Stimulated activated naive CD4-positive, alpha-beta T cell (primary cell): ENCODE results near the gene IZUMO4.

Source experiments
- DNase-seq, 6 experiments: peaks; one replicate each; lab custom pipeline; 2025; lab: John Stamatoyannopoulos, UW

Gene IZUMO4

DNA sequence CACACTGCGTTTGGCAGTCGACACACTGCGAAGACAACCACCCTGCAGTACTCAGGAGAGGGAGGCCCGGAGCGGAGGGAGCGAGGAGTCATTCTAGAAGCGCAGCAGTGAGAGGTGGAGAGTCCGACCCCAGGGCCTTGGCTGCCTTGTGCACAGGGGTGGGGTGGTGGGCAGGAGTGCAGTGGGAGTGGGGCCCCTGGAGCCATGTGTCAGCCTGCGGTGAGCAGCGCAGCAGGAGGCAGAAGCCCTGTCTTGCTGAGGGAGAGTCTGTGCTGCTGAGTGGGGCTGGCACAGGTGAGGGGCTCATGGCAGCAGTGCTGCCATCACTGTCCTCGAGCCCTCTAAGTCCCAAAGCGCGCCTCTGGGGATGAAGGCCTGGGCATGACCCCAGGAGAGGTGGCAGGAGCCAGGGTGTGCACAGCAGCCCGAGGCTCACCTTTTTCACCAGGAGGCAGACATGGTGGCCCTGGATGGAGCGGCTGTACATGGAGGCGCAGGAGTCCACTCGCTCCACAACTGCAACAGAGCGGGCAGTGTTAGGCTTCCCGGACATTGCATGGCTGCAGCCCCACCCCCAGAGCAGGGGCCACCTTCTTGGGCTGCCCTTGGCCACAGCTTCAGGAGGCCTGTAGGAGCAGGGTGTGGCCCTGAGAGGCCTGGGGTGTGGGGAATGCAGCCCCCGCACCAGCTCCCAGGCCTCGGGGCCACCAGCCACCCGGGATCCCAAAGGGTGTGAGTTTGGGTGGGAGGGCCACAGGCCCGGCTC, 11.7 kb downstream of the IZUMO4 start:
- no peak for DNase-seq

DNA sequence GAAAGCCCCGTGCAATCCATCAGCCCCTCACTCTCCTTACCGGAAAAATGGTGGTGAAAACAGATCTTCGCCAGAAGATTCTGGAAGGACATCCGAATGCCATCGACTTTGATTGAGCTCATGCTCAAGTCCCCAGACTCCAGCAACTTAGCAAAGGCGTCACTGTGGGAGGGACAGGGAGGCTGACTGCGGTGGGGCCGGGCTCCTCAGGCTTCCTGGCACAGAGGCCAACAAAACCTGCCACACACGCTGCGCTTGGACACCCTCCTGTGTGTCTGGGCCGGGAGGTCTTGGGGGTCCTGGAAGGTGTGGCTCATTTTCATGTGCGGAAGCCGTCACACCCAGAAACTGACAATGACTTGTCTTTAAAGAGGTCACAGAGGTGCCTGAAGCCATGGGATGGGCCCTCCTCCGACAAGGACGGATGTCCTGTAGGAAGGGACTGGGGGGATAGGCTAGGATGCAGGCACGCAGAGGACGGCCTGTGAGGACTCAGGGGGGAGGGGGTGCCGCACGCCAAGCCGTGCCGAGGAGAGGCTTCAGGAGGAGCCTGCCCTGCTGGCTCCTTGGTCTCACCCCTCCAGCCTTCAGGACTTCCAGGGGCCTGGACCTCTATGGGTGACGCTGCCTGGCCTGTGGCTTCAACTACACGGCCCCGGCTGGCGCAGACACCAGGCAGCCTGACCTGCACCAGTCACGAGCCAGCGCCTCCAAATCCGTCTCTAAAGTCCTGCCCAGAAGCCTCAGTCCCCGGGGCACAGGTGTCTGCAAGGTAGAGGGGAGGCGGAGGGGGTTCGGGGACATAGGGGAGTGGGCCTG, 12.5 kb downstream of the IZUMO4 start:
- DNase-seq: no peak

DNA sequence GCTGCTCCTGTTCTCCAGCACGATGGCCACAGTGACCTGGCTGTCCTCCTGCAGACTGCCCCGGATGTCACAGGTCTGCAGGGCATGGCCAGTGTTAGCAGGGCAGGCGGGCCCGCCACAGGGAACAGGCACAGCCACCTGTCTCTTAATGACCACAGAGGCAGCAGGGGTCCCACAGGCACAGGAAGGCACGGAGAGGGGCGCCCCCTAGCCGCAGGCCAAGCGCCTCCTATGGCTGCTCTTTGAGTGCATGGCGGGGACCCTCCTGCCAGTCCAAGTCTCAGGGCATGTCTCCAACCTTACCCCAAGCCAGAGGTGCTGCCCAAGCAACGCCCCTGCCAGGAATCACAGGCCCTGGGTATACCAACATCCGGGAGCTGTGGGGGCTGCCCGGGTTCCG, 14.1 kb downstream of the IZUMO4 start:
- DNase-seq: no peak

DNA sequence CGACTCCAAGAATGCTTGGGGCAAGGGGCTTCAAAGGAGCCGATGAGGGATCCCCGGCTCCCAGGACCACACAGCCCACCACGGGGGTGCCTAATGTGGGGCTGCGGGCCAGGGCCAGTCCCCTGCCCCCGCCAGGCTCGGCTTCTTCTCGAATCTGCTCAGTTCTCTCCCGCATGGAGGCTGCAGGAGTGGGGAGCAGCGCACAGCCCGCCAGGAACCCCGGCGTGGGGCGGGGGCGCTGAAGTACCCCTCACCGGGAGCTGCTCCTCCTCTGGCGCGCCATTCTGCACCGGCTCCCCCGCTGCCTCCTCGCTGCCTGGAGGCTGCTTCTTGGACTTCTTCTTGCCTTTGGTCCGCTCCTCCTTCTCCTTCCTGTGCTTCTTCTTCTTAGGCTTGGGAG, 14.7 kb downstream of the IZUMO4 start:
- DNase-seq: no peak

DNA sequence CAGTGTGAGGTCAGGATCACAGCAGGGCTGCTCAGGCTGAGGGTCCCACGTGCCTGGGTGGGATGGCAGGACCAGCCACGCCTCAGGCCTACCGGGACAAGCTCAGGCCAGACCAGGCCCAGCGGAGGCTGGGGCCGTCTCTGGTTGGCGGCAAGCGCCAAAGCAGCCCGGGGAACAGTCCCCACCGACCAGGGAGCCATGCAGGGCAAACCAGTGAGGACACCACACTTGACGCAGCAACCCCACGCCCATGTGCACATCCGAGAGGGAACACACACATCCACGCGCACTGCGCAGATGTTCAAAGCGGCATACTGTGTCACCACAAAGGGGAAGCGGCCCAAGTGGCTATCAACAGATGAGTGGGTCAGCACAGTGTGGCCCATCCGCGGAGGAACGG, 15.2 kb downstream of the IZUMO4 start:
- no peak for DNase-seq

DNA sequence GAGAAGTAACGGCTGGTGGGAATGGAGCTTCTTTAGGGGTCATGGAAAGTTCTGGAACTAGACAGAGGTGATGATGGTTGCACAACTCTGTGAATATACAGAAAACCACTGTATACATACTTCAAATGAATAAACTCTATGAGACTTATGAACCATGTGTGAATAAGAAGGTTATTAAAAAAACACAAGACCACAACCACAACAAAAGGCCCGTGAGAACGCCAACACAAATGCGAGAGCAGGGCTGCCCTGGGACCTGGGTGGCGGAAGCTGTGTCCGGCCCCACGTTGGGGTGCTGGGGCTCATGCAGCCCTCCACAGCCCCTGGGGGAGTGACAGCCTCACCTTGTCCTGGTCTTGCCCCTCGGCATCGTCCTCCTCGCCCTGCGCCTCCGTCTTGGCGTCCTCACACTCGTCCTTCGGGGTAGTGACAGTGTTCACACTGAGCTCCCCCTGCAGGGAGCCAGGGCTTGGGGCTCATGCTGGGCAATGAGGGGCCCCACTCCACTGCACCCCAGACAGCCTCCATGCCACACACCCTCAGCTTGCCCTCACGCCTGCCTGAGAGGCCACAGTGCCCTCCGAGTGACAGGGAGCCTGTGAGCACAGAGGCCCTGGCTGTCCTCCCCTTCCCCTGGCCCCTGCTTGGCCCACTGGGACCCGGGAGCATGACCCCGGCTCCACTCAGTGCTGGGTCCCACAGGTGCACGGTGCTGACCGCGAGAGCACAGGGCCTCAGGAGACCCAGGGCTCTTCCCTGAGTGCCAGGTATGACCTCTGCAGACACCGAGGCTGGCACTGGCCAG, 16.0 kb downstream of the IZUMO4 start:
- DNase-seq: no peak

DNA sequence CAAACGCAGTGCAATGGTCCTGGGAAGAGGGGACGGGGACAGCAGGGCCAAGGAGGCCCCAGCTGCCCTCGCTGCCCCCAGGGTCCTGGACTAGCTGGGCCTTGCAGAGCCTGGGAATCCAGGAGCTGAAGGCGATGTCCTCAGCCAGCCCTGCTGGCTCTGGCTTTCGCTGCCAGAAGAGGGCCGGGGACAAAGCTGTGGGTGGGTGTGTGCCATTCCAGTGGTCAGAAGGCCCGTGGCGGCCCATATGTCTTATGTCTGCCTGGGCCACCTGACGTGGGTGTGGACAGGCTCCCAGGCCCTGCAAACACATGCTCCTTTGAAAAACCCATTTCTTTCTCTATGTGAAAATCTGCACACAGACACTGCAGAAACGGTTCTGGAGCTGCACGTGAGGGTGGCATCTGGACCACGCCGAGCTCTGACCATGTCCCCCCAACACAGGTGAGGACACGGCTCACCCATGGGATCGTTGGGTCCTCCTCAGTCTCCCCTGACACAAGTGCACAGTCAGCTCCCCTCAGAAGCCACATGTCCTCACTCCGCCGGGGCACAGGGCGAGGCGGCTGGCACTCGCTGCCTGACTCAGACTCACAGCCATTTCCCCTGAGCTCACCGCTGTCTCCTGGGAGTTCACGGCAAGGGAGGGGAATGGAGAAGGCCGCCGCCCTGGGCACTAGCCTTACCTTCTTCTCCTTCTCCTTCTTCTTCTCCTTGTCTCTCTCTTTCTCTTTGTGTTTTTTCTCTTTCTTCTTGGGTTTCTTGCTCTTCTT, 16.9 kb downstream of the IZUMO4 start:
- DNase-seq: no peak

DNA sequence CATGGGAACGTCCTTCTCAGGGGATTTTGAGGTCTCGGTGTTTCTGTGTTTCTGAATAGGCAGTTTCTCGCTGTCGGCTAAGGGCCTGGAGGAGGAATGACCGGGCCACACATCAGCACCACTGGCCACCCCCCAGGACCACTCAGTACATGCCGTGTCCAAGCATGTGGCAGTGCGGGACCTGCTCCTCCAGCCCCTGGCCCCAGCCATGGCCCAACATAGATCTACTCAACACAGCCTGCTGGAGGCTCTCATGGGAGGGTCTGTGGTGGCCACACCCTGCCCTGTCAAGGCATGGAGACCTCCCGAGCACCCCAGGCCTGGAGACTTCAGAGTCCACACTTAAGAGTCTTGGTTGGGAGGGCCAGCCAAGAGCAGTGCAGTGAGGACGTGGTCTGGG, 17.5 kb downstream of the IZUMO4 start:
- DNase-seq: no peak

DNA sequence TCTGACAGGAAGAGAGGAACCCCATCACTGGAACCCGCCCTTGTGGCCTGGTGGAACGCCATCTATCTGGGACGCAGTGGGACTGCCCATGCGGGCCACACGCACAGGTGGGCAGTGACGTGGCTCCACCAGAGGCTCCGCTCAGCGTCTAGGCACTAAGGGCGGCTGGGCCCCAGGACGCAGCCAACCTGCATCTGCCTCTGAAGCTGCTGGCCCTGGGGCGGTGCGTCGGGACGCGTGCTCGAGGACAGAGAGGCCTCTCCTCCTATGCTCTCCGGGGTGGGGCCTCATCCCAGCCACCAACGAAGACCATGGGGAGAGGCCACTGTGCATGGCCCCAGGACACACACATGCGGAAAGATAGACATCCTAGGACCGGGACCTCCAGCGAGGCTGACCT, 18.1 kb downstream of the IZUMO4 start:
- no peak for DNase-seq

DNA sequence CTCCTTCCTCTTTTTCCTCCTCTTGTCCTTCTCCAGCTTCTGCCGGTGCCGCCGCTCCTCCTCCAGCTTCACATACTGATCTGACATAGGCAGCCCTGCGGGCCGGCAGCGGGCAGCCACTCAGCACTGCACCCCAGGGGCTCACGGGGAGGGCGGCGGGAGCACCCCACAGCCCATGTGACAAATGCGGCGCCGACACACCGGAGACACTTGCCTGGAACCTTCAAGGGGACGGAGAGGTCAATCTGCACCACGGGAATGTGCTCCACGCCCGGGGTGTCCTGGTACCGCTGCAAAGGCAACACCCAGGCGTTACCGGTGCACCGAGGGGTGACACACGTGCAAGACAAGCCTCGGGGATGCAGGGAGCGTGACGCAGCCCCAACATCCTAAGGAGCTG, 18.6 kb downstream of the IZUMO4 start:
- DNase-seq: no peak

DNA sequence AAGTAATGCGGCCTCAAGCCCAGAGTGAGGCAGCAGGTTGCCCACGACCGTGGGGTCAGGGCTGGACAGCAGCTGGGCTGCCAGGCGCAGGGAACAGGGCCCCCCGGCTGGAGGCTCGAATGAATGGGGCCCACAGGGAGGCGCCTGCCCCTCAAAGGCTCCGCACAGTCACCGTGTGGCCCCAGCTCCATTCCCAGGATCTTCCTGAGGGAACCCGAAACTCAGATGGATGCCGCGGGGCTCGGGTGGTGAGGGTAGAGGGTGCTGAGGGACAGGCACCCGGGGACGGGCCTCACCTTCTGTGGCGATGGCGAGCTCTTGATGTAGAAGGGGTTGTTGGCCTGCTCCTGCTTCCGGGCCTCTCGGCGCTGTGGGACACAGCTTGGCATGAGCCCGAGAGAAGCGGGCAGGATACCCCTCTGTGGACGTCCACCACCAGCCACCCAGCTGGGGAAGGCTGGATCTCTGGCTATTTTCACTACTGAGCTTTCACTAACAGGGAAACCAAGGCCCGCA, 19.3 kb downstream of the IZUMO4 start:
- DNase-seq: no peak

DNA sequence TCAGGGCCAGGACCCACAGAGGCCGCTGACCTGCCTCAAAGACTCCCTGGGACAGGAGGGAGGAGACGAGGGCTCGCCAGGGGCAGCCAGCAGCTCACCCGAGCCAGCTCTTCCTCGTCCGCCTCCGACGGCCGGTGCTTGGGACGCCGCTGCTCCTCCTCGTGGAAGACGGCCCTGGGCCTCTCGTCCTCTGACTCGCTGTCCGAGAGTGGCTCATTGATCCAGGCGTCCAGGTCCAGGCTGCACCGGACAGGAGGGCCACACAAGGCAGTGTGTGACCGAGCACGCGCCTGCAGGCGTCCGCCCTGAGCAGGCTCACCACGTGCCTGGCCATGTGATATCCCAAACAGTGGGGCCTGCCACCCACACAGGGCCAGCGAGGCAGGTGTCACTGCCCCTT, 19.8 kb downstream of the IZUMO4 start:
- DNase-seq: no peak

DNA sequence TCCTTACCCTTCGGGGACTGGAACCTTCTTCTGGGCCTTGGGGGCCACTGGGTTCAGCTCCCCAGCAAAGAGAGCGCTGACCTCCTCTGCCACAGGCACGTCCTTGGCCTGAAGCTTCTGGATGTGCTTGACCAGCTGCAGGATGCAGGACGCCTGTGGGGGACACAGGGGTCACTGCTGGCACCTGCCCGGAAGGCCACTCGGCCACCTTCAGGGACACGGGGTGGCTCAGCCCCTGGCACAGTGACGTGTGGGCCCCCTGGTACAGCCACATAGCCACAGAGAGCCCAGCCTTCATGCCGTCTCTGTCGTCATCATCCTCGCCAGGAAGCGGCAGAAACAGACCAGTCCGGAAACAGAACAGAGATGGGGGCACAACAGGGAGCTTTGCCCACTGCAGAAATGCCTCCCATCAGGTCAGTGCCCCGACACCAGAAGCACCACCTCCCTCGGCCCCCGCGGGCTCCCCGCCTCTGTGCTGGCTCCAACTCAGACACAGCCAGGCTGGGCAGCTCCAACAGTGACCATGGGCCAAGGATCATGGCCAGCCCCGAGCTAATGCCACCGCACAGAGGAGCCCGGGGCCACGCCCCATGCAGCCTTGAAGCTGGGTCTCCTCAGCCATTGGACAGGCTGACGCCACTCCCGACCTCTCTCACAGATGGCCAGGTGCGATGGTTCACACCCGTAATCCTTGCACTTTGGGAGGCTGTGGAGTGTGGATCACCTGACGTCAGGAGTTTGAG, 20.7 kb downstream of the IZUMO4 start:
- no peak for DNase-seq

DNA sequence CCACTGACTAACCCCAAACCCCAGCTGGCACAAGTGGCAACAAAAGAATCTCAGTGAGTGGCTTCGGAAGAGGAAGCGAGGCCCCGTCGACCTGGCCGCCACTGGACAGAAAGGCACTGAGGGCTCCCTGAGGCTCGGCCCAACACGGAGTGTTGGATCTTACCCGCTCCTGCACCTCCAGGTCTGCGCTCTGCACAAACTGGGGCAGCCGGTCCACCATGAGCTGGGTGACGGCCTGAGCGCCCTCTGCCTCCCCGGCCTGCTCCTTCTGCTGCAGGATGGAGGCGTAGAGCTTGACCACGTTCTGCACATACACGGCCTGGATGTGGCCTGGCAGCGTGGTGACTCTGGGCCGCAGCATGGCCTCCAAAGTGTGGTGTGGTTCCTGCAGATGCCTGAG, 21.7 kb downstream of the IZUMO4 start:
- no peak for DNase-seq

DNA sequence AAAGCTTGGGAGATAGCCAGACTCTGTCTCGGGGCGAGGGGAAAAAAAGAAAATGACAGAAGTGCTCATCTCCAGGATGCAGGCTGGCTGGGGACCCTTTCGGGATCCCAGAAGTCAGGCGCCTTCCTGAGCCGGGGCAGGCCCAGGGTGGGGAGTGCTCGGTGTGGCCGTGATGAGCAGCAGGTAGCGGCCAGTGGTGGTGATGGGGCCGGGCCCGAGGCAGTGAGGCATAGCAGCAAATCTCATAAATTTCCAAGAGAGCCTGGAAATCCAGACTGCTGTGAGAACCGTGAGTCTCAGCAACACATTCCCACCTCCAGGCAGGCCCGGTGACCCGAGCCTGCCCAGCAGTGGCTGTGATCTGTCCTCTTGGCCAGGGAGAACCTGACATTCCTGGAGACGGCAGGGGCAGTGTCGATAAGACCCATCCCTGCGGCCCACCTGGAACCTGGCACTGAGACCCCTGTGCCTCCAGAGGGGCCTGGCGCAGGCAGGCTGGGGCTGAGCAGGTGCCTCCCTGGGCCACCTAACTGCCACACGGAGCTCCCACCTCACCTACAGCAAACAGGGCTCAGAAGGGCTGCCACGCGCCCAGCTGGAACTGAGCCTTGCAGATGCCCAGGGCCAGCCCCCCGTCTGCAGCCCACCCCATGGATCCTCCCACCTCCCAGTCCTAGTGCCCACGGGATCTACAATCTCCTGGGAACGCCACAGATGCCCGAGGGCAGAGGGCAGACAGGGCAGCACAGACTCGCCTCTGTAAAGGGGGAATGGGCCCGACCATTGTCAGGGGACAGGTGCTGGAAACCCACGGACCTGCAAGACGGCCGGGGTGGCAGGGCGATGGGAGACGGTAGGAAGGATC, 23.4 kb downstream of the IZUMO4 start:
- DNase-seq: no peak

DNA sequence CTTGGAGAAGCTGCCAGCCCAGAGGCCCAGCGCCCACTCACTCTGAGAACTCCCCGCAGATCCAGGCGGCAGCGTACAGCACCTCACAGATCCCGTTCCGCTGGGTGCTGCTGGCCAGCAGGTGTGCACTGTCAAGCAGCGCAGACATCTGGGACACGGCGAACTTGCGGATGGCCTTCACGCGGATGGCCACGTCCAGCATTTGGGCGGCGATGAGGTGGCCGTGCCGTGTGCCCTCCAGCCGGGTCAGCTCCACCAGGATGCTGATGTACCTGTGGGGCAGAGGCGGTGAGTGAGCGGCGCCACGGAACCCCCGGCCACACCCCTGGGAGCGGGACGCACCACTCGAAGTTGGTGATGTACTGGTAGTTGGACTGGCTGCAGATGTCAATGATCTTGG, 24.1 kb downstream of the IZUMO4 start:
- no peak for DNase-seq

DNA sequence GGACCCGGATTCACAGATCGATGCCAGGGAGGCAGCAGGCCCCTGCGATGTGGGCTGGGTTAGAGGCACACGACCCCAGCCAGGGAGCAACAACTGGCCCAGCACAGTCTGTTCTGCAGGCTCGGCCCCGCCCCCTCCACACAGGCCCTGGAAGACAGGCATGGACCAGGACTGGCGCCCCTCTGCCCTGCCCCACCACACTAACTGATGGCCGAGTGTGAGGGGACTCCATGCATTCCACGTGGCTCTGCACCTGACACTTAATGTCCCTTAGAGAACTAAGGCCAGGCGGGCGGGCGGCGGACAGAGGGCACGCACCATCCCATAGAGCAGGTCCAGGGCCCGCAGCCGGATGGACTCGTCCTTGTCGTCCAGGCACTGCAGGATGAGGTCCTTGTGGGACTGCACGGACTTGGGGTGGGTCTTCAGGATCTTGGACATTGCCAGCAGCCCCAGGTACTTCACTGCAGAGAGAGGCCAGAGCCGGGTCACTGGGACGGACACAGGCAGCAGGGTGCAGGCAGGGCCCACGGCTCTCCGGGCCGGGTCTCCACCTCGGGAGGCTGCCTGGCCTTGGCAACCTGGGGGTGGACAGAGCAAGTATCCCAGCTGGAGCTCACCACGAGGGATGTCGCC, 24.8 kb downstream of the IZUMO4 start:
- DNase-seq: no peak

DNA sequence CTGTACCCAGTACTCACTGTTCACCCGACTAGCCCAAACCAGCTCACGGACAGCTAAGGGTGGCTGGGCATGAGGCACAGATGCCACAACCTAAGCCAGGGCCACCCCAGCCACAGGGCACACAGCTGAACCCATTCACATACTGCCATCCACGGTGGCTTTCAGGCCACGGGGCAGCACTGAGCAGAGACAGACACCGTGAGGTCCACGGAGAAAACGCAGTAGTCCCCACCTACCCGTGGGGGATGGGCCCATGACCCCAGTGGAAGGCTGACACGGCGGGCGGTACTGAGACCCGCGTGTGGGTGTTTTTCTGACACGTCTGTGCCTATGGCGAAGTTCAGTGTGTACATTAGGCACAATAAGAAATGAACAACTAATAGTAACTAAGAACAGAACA, 25.5 kb downstream of the IZUMO4 start:
- no peak for DNase-seq

DNA sequence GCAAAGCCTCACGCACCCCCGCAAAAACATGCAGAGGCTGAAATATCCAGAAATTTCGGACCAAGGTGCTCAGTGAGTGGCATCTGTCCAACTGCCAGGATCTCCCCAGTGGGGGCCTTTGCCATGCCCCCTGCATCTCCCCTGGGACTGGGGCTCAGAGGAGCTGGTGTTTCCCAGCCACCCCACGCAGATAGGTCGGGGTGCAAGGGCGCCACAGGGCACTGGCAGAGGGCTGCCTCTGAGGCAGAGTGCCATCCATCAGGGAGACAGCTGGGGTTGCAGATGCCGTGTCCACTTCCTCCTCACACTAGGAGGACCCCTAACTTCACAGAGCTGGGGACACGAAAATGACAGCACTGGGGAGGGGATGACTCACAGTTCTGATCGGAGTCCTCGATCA, 26.3 kb downstream of the IZUMO4 start:
- DNase-seq: no peak
